HG03432 (cell line): ENCODE results near the gene LRRC9.
A peak's percentile ranks its signal among the peaks of the same experiment; 100 is the strongest.
"Not testable (repeated sequence)": the region's sequence is repeated elsewhere in the genome, so short reads cannot be mapped to it uniquely, and the experiment has no call there.

ENCODE experiments used
- ATAC-seq: cut with Tn5 transposase; IDR thresholded peaks from one replicate; pipeline ENCODE4 v1.9.1; 2021; ENCODE audit warnings: mild to moderate bottlenecking, moderate library complexity; ENCODE audit not compliant: unreplicated experiment

The LRRC9 gene

DNA sequence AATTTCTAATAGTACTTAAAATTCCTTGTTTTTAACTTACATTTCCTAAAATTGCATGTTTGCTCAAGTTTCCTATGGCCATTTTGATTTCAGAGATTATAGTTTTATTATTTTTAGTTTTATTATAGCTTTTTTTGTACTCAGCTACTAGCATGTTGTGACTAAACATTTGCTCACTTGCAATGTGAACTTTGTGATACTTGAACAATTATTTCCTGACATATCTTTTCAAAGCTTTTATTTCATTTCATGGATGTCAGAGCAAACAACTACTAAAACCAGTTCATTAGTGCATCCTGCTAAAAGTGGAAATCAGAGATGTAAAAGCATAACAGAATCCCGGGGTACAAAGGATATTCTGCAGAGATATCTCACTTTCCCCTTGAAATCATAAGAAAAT is 138.1 kb downstream of the LRRC9 start:
- no peak for ATAC-seq

DNA sequence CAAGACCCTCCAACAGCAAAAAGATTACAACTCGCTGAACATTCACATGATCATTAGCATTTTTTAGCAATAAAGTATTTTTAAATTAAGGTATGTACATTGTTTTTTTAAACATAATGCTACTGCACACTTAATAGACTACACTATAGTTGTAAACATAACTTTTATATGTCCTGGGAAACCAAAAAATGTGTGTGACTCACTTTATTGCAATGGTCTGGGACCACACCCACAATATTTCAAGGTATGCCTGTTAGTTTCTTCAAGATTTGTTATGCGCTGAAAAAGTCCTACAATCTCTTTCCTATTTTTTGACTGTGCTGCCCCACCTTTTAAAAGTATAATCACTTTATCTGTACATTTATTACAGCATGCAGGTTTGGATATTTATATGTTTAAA is 141.4 kb downstream of the LRRC9 start:
- no peak for ATAC-seq

DNA sequence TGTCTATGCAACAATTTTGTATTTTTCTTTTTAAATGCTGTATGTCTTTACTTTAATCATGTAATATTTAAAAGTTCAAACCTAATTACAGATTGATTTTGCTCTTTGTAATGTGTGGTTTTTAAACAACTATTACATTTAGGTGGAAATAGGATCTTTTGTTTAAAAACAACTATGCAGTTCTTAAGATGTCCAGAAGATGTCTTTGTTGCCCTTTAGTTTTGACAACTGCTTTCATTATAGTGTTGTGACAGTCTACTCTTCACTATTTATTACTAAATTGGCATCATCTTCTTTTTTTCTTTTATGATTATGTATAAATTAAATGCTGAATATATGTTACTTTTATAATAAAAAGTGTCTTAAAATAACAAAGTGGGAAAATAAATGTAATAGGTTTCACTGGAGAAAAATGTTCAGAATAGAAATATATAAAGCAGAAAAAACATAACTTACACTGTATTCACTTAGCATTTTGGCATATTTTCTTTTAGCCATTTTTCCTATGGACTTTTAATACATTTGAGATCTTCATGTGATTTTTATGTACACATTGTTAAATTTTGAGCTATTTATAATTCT is 144.6 kb downstream of the LRRC9 start:
- no peak for ATAC-seq

DNA sequence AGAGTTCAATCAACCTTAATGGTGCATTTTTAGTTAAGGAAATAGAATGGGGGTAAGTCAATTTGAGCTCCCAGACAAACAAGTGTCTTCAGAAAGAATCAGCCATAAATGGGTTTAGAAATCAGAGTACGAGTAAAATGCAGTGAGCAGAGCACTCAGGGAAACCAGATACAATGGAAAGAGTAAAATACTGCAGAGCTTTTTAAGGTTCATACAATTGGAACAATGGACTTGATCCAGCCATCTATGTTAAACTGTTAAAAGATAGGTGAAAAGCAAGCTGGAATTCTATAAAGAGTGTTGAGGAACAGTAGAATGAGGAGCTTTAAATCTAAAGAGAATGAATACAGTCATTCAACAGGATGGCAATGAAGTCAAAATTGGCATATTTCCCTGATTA is 147.9 kb downstream of the LRRC9 start:
- no peak for ATAC-seq

DNA sequence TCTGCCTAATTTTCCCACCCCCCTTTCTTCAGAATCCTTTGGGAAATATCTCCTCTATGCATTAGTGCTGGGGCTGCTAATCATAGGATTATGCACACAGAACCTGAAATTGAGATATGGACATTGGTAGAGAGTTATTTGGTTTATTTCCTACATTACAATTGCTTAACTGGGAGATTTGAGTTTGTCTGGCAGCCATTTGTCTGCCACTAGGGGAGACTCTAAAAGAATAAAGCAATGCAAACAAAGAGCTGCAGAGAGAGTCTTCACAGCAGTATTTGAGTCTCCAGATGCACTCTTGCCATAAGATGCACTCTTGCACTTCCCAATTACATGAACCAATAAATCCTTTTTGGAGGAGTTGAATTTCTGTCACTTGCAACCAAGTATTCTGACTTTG is 159.8 kb downstream of the LRRC9 start:
- ATAC-seq = no peak

DNA sequence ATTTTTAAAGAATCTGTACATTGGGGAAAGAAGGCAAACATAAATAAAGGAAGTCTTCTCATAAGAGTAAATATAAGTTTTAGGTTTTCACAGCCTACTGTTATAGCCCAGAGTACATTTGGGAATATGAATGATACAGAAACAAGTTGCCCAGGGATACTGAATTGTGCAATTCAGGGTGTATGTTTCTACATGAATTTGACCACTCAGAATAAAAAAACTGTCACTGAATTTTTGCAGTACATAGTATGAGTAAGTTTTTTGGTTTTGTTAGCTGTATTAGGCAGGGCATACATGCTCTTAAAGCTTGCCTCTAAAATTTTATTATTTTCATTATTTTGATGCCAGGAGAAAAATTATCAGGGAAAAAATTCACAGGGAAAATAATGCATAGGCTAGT is 165.1 kb downstream of the LRRC9 start:
- ATAC-seq = no peak

DNA sequence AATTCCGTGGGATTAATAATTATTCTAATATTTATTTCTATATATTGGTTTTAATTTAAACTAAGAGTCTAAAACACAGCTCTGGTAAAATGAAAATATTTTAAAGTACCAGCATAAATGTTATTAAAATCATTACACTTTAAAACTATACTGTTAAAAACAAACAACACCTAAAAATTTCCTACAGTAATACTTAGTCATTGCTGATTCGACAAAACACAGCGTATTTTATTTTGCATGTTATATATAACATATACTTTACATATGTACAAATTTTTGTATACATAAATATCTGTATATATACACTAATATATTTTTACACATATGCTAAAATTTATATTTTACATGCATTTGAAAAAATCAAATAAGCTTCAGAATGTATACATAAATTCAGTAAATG is 165.7 kb downstream of the LRRC9 start:
- no peak for ATAC-seq

DNA sequence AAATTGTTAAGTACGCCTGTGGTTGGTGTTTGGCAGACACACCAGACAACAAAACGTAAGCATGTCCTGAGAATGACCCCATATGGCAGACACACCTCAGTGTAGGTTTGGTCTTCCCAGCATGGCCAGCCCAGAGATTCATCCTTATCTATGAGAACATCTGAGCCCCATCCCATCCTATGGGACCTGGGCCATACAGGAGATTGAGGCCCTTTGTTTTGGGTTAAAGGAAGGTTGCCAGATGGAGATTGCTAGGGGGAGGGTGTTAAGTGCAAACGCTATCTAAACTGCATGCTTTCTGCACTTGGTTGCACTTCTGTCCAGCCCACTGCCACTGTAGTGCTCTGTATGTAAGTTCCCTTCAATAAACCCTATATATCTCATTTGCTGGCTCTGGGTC is 167.7 kb downstream of the LRRC9 start:
- ATAC-seq = no peak

DNA sequence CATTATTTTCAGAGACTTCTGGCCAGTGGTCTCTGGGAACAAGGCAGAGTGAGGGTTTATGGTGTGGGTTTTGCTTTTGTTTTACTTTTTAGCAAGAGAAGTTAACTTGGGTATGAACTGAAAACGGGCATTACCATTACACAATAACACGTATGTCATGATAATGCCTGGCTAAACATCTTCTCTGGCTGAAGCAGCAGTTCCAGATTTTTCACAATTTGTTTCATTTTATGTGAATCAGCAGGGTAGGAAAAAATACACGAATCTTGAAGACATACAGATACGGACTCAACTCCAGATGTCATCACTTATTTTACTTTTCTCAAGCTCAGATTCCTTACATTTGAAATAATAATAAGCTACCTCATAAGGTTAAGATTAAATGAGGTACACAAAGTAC is 169.3 kb downstream of the LRRC9 start:
- no peak for ATAC-seq

DNA sequence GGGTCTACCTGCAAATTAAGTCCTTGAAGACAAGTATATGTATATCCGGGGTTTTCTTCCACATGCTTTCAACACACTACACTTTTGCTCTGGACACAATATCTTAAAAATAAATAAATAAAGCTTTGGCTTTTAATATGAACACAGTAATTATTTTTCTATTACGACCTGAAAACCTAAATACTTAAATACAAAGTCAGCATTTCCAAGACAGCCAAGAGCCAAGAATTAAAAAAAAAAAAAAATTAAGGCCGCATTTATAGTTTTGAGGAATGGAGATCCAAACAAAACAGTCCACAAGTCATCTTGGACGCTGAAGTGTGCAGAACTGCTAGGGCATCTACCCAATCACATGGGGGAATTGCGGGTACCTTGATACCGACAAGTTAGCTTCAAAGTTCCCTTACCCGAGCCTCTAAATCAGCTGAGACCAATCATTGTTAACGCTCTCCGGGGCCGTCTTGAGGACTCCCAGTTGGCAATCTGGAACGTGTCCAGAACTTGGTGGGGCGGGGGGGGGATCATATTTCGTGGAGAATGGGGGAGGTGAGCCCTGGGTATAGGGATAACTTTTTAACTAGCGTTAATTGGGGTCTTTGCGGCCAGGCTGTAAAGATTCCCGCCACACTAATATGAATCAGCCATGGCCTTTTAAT is 171.0 kb downstream of the LRRC9 start:
- no peak for ATAC-seq

DNA sequence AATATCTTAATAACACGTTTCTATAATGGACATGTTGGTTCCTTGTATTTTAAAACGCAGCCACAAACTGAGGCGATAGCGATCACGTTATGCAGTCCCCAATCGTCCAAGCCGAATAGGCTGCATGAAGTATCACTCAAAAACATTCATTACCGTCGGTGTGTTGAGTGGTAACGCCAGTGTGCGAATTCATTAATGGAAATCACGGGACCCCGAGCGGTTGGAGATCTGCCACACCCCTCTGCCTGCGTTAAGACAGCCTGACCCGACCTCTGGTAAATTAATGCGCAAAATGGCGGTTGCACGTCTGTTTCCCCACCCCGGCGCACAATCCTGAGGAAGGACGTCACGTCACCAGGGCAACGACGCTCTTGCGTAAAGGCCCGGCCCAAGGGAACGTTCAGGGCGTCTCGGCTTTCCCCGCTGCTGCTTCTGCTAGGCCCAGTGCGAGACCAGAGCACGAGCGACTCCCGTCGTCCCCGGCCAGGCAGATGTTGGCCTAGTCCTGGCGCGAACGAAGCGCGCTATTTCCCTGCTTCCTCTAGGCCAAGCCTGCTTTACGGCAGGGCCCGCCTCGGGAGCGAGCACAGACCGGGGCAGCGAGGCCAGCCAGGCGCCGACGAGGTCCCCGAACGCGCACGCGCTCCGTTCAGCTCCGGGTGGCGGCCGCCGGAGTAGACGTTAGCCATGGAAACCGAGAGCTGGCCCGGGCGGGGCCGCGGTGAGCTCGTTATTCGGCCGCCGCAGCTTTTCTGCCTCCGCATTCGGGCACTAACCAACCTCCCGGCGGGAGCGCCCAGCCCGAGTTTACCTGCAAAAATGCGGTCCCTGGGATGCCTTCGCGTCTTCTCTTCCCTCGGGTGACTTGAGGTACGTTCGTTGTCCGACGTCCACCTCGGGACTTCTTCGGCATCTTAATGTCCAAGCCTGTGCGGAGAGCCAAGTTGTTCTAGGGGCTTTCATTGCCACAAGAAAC is 171.9 kb downstream of the LRRC9 start, which contains the start of gene PCNX4:
Gene PCNX4, plus strand, starts transcription at position 374 of the 976 bp plus-strand sequence. CDS start 15,716 bp downstream, outside the sequence.
- ATAC-seq = peak; percentile 96

DNA sequence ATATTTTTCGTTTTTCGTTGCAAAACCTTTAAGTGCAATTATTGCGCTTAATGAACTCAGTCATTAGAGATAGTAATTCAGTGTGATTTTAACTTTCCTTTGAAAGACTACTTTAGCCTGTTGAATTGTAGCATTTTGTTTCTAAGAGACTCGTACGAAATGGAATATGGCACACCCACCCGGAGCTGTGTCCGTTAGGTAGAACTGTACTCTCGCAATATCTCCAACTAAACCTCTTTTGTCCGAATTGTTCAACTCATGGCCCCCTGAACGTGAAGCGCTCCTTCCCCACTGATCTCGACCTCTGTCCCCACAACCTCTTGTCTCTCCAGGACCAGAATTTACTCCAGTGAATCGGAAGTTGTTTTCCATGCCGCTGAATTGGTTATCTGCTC is 172.6 kb downstream of the LRRC9 start:
- ATAC-seq = no peak

DNA sequence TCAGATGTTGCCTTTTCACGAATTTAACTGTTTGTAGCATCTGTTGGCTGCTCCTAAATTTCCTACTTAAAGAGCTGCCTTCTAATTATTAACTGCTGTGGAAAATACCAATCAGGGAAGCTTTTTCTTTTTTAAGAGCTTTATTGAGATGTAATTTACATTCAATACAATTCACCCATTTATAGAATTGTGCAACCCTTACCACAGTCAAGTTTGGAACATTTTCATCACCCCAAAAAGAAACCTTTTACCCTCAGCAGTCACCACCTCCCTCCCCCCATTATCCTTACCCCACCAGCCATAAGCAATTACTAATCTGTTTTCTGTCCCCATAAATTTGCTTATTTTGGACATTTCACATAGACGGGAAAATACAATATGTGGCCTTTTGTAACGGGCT is 173.1 kb downstream of the LRRC9 start:
- no peak for ATAC-seq

DNA sequence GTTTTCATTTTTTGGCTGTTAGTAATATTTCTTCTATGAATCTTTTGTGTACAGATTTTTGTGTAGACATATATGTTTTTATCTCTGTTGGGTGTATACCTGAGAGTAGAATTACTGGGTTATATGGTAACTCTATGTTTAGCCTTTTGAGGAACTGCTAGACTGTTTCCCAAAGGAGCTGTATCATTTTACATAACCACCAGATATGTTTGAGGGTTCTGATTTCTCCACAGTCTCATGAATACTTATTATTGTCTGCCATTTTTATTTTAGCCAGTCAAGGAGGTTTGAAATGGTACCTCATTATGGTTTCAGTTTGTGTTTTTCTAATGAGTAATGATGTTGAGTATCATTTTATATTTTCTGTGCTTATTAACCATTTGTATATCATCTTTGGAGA is 173.7 kb downstream of the LRRC9 start:
- no peak for ATAC-seq

DNA sequence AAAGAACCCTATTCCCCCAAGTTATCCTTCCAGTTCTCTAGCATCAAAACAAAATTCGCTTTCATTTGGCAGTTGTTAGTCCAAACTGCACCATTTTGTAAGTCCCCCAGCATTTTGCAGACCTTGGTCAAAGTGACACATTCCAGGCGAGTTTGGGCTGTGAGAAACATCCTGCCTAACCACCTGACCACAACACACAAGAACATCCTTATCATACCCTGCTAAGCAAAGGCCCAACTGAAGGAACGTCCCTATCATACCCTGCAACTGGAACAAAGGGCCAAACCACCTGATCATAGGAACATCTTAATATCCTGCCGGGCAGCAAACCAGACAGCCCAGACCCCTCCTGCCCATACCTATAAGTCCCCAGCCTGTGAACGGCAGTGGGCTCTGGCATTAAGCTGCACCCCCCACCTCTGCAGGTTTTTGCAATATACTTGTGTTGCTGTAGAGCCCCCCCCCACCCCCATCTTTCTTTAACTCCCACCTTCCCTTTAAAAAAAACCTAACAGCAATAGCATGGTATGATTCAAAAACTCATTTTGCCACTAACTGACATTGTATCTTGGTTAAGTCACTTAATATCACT is 174.5 kb downstream of the LRRC9 start:
- no peak for ATAC-seq

DNA sequence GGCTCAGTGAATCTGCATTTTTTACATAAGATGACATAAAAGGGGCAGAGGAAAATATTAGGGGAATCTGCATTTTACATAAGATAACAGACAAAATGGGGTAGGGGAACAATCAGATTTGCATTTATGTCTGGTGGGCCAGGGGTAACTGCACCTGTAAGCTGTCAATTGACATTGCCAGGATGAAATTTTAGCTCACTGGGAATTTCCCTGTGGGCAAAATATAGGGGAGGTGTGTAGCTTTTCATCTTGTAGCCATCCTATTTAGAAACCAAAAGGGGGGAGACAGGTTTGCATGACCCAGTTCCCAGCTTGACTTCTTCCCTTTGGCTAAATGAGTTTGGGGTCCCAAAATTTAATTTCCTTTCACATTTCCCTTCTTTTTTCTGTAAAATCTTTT is 175.3 kb downstream of the LRRC9 start:
- no peak for ATAC-seq

DNA sequence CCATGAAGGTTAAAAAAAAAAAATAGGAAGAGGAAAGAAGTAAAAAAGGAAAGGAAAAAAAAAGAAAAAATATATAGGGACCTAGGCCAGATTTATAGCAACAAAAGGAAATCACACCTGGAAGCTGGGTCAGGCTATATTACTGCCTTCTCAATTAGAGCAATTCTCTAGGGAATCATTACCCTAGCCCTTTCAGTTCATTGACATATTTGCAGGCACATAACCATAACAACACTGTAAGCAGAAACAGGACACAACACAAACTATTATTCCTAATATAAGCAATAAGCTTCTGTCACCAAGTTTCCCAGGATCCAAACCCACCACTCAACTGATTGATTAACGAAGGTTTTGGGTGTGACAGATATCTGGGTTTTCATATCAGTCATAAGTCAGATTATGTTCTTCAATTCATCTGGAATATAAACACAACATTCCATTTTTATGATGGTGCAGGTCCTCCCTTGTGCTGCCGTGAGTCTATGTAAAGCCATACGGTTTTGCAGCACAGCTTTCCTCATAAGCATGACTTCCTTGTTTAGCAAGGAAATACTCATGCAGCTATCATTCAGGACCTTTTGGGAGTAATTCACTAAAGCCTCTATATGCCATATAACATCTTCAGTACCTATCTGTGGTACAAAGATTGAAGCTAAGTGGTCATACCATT is 176.0 kb downstream of the LRRC9 start:
- no peak for ATAC-seq

DNA sequence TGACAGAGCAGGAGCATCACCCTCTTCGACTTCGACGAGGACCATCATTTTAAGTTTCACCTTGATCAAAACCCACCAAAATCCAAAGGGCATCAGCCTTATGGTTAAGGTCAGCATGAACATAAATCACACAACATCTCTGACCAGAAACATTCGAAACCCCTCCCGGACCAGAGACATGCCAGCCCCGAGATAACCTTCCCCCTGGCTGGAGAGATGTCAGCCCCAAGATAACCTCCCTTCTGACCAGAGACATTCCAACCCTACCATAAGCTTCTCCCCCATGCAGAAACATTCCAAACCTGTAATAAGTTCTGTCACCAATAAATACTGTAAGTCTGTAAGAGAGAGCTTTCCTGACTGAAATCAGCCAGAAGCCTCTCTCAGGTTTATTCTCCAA is 178.0 kb downstream of the LRRC9 start:
- no peak for ATAC-seq

DNA sequence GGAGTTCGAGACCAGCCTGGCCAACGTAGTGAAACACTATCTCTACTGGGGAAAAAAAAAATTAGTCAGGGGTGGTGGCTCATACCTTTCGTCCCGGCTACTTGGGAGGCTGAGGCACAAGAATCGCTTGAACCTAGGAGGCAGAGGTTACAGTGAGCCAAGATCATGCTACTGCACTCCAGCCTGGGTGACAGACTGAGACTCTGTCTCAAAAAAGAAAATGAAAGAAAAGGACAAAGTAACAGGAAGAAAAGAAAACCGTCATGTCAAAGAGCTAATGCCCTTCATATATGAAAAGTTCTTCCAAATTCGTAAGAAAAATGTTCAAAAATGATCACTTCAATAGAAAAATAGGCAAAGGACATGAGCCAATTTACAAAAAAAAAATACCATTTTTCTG is 179.9 kb downstream of the LRRC9 start:
- ATAC-seq = not testable (repeated sequence)

DNA sequence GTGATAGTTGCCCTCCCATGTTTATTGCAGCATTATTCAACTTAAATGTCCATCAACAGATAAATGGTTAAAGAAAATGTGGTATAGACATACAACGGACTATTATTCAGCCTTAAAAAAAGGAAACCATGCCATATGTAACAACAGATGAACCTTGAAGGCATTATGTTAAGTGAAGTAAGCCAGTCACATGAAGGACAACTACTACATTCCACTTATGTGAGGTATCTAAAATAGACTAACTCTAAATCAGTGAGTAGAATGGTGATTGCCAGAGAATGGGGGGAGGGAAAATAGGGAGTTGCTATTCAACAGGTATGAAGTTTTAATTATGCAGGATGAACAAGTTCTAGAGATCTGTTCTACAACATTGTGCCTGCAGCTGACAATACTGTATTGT is 181.8 kb downstream of the LRRC9 start:
- no peak for ATAC-seq

DNA sequence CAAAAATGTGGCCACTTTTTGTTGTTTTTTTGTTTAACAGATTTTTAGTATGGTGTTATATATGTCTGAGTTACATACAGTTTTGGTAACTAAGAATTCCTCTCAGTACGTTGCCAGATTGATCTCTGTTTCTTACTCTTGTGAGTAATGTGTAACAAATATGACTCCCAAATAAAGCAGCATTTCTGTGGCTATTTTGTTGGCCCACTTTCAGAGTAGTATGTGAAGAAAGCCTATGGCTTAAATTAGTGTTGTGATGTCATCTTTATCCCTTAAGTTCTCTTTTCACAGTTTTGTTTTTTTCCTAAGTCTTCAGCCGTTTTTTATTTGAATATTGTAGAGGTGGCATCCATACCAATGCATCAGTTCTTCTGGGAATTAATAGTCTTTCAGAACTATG is 182.4 kb downstream of the LRRC9 start:
- ATAC-seq = no peak
